Activated CD4-positive, alpha-beta memory T cell treated with anti-CD3 and anti-CD28 coated beads for 36 hours (primary cell): ENCODE data around the gene NDUFS5. TPM values are rescaled to one million over a fixed set of nuclear protein-coding genes. Genes with fewer than 3 reads are reported as not detected.
"Not testable (repeated sequence)": the region's sequence is repeated elsewhere in the genome, so short reads cannot be mapped to it uniquely, and the experiment has no call there.

Experiments used
- CTCF ChIA-PET: fragments of 350-600 bp; sonication (Branson Sonifier 250); formaldehyde crosslinking; loops from one replicate; lab custom pipeline; 2021; ENCODE audit warnings: antibody characterized with exemption, inconsistent platforms; lab: Charles Lee
- POLR2A ChIA-PET: fragments of 350-600 bp; sonication (Branson Sonifier 250); formaldehyde crosslinking; loops from one replicate; lab custom pipeline; 2021; ENCODE audit warnings: antibody characterized with exemption; lab: Charles Lee
- DNase-seq: peaks from one replicate; pipeline ENCODE4 v3.0.0-alpha.2; 2020
- H3K27ac Mint-ChIP-seq: one replicate; pipeline ENCODE4 v1.8.0; 2021; ENCODE audit warnings: mixed read lengths
- H3K27me3 Mint-ChIP-seq: one replicate; pipeline ENCODE4 v1.8.0; 2021; ENCODE audit warnings: mixed read lengths
- H3K36me3 Mint-ChIP-seq: one replicate; pipeline ENCODE4 v1.8.0; 2021; ENCODE audit warnings: mixed read lengths
- H3K4me1 Mint-ChIP-seq: one replicate; pipeline ENCODE4 v1.8.0; 2021; ENCODE audit warnings: low read depth, mixed read lengths
- H3K4me3 Mint-ChIP-seq: one replicate; pipeline ENCODE4 v1.8.0; 2021; ENCODE audit warnings: mild to moderate bottlenecking, mixed read lengths
- H3K9me3 Mint-ChIP-seq: one replicate; pipeline ENCODE4 v1.8.0; 2021; ENCODE audit warnings: mixed read lengths
- intact Hi-C: fragments of 100-400 bp; cut with micrococcal nuclease; formaldehyde crosslinking; loops from one replicate; pipeline ENCODE4 v1.15.1; 2023
- total RNA-seq, 2 experiments: library from RNA; stranded (reverse); gene quantifications; one replicate each; pipeline ENCODE4 v1.2.3, GENCODE V29; 2021

Gene NDUFS5
- total RNA-seq, 2 experiments from 2014 or later = 238 to 240 TPM

GRCh38 chr1:39047374-39048229 is 21.5 kb downstream of the NDUFS5 start:
- ChIA-PET CTCF (interaction anchor here (0.6 kb wide), 1 partner anchor 21 kb away, joined by 3 read pairs; no protein-coding TSS in a partner anchor), POLR2A (interaction anchor here (0.6 to 1.0 kb wide), 2 partner anchors 21 to 1542 kb away, joined by 4 to 5 read pairs; partner anchors contain the start of gene NDUFS5)
- no peak overlapping the region for H3K4me3 Mint-ChIP-seq
- H3K9me3 Mint-ChIP-seq = no peaks in the 10 kb centered on the region
- H3K4me1 Mint-ChIP-seq = peaks cover 4% of the 10 kb centered on the region
- intact Hi-C loops = no loop called here
- H3K27ac Mint-ChIP-seq = no peak overlapping the region
- no peak for DNase-seq
- H3K36me3 Mint-ChIP-seq = peaks cover 19% of the 10 kb centered on the region
- no peaks in the 10 kb centered on the region for H3K27me3 Mint-ChIP-seq

- CTCF ChIA-PET = no interaction called here
Measured at GRCh38 chr1:39048745-39049370, 22.7 kb downstream of the NDUFS5 start.

GRCh38 chr1:39050001-39050400 is 23.9 kb downstream of the NDUFS5 start:
- Mint-ChIP-seq H3K27ac (no peak overlapping the region), H3K4me1 (peaks cover 4% of the 10 kb centered on the region), H3K27me3 (no peaks in the 10 kb centered on the region), H3K4me3 (no peak overlapping the region), H3K9me3 (no peaks in the 10 kb centered on the region), H3K36me3 (peaks cover 12% of the 10 kb centered on the region)
- intact Hi-C loops = no loop called here
- POLR2A ChIA-PET = no interaction called here
- DNase-seq = no peak
- CTCF ChIA-PET = no interaction called here

More at GRCh38 chr1:39048745-39049370, 22.7 kb downstream of the NDUFS5 start:
- POLR2A ChIA-PET = interaction anchor here (0.9 kb wide), 1 partner anchor 23 kb away, joined by 3 read pairs; the partner anchor contains the start of gene NDUFS5
- Mint-ChIP-seq H3K4me1 (peaks cover 4% of the 10 kb centered on the region), H3K27me3 (no peaks in the 10 kb centered on the region), H3K9me3 (no peaks in the 10 kb centered on the region), H3K27ac (no peak overlapping the region), H3K4me3 (no peak overlapping the region), H3K36me3 (peaks cover 14% of the 10 kb centered on the region)
- DNase-seq = no peak
- intact Hi-C loops = no loop called here

- H3K9me3 Mint-ChIP-seq, H3K4me3 Mint-ChIP-seq, intact Hi-C loops, H3K27me3 Mint-ChIP-seq, DNase-seq, CTCF ChIA-PET, H3K27ac Mint-ChIP-seq, H3K4me1 Mint-ChIP-seq: not testable (repeated sequence)
- peaks cover 12% of the 10 kb centered on the region for H3K36me3 Mint-ChIP-seq
- POLR2A ChIA-PET = interaction anchor here (0.6 kb wide), 2 partner anchors 371 to 1333 kb away, joined by 3 read pairs; no protein-coding TSS in a partner anchor
Measured at GRCh38 chr1:39051193-39051850, 25.2 kb downstream of the NDUFS5 start.

- Mint-ChIP-seq H3K27me3 (no peaks in the 10 kb centered on the region), H3K9me3 (no peaks in the 10 kb centered on the region), H3K4me1 (peaks cover 4% of the 10 kb centered on the region), H3K4me3 (no peak overlapping the region), H3K27ac (no peak overlapping the region), H3K36me3 (peaks cover 8% of the 10 kb centered on the region)
- ChIA-PET CTCF (no interaction called here), POLR2A (no interaction called here)
- no peak for DNase-seq
- intact Hi-C loops = no loop called here
Measured at GRCh38 chr1:39051956-39052355, 25.8 kb downstream of the NDUFS5 start.

GRCh38 chr1:39055213-39055710 is 29.1 kb downstream of the NDUFS5 start:
- H3K27ac Mint-ChIP-seq, H3K9me3 Mint-ChIP-seq, H3K27me3 Mint-ChIP-seq, POLR2A ChIA-PET, CTCF ChIA-PET, DNase-seq, H3K36me3 Mint-ChIP-seq, H3K4me1 Mint-ChIP-seq, H3K4me3 Mint-ChIP-seq, intact Hi-C loops: not testable (repeated sequence)

- POLR2A ChIA-PET, H3K36me3 Mint-ChIP-seq, H3K4me3 Mint-ChIP-seq, DNase-seq, intact Hi-C loops, H3K4me1 Mint-ChIP-seq, H3K27ac Mint-ChIP-seq, H3K9me3 Mint-ChIP-seq, H3K27me3 Mint-ChIP-seq: not testable (repeated sequence)
- CTCF ChIA-PET = interaction anchor here (1.7 kb wide), 1 partner anchor 37 kb away, joined by 4 read pairs; no protein-coding TSS in a partner anchor
Measured at GRCh38 chr1:39061516-39061915, 35.4 kb downstream of the NDUFS5 start.

GRCh38 chr1:39061951-39062350 is 35.8 kb downstream of the NDUFS5 start:
- no peaks in the 10 kb centered on the region for H3K4me1 Mint-ChIP-seq
- DNase-seq = no peak
- H3K4me3 Mint-ChIP-seq = no peak overlapping the region
- CTCF ChIA-PET = interaction anchor here (1.7 kb wide), 1 partner anchor 37 kb away, joined by 4 read pairs; no protein-coding TSS in a partner anchor
- intact Hi-C loops = no loop called here
- POLR2A ChIA-PET = no interaction called here
- H3K36me3 Mint-ChIP-seq = no peaks in the 10 kb centered on the region
- no peaks in the 10 kb centered on the region for H3K9me3 Mint-ChIP-seq
- no peak overlapping the region for H3K27ac Mint-ChIP-seq
- no peaks in the 10 kb centered on the region for H3K27me3 Mint-ChIP-seq

GRCh38 chr1:39063191-39063590 is 37.0 kb downstream of the NDUFS5 start:
- Mint-ChIP-seq H3K9me3 (no peaks in the 10 kb centered on the region), H3K36me3 (no peaks in the 10 kb centered on the region), H3K4me1 (no peaks in the 10 kb centered on the region), H3K27ac (no peak overlapping the region), H3K4me3 (no peak overlapping the region), H3K27me3 (no peaks in the 10 kb centered on the region)
- intact Hi-C loops = no loop called here
- ChIA-PET CTCF (no interaction called here), POLR2A (interaction anchor here (0.7 kb wide), 1 partner anchor 452 kb away, joined by 3 read pairs; no protein-coding TSS in a partner anchor)
- DNase-seq = no peak

- Mint-ChIP-seq H3K9me3 (no peaks in the 10 kb centered on the region), H3K27me3 (no peaks in the 10 kb centered on the region), H3K4me1 (no peaks in the 10 kb centered on the region), H3K4me3 (no peak overlapping the region), H3K27ac (no peak overlapping the region), H3K36me3 (no peaks in the 10 kb centered on the region)
- POLR2A ChIA-PET = no interaction called here
- intact Hi-C loops = no loop called here
- DNase-seq = no peak
- CTCF ChIA-PET = interaction anchor here (0.7 kb wide), 1 partner anchor 152 kb away, joined by 3 read pairs; no protein-coding TSS in a partner anchor
Measured at GRCh38 chr1:39063775-39064174, 37.6 kb downstream of the NDUFS5 start.

- no peak for DNase-seq
- H3K36me3 Mint-ChIP-seq = no peaks in the 10 kb centered on the region
- intact Hi-C loops = no loop called here
- ChIA-PET POLR2A (no interaction called here), CTCF (interaction anchor here (1.2 kb wide), 1 partner anchor 112 kb away, joined by 3 read pairs; no protein-coding TSS in a partner anchor)
- H3K4me1 Mint-ChIP-seq = no peaks in the 10 kb centered on the region
- no peaks in the 10 kb centered on the region for H3K27me3 Mint-ChIP-seq
- H3K9me3 Mint-ChIP-seq = peaks cover 2% of the 10 kb centered on the region
- H3K27ac Mint-ChIP-seq = no peak overlapping the region
- H3K4me3 Mint-ChIP-seq = no peak overlapping the region
Measured at GRCh38 chr1:39065542-39065941, 39.4 kb downstream of the NDUFS5 start.
